Dendritic cell treated with granulocyte-macrophage colony-stimulating factor and Interleukin-4, amounts not matched to agents 40 ng/mL and 50 ng/mL, for 4 days (primary cell): Measurements from ENCODE around the gene DMRT1.

ENCODE experiments used
- H3K27ac Mint-ChIP-seq: one replicate; pipeline ENCODE4 v1.8.0; 2022; ENCODE audit warnings: mild to moderate bottlenecking, mixed read lengths
- H3K27me3 Mint-ChIP-seq: one replicate; pipeline ENCODE4 v1.8.0; 2022; ENCODE audit warnings: mild to moderate bottlenecking, mixed read lengths
- H3K36me3 Mint-ChIP-seq: one replicate; pipeline ENCODE4 v1.8.0; 2022; ENCODE audit warnings: low read depth, mixed read lengths
- H3K4me1 Mint-ChIP-seq: one replicate; pipeline ENCODE4 v1.8.0; 2022; ENCODE audit warnings: low read depth, mixed read lengths
- H3K4me3 Mint-ChIP-seq: one replicate; pipeline ENCODE4 v1.8.0; 2022; ENCODE audit warnings: mild to moderate bottlenecking, moderate library complexity, mixed read lengths
- H3K9me3 Mint-ChIP-seq: one replicate; pipeline ENCODE4 v1.8.0; 2022; ENCODE audit warnings: mixed read lengths
- intact Hi-C: fragments of 100-400 bp; cut with micrococcal nuclease; formaldehyde crosslinking; loops from one replicate; pipeline ENCODE4 v1.15.0; 2022

DMRT1 gene

GRCh38 chr9:841371-842209 is at the start of gene DMRT1:
Gene DMRT1, plus strand, starts transcription at chr9:841697. Its CDS starts 142 bp downstream, at chr9:841839.
- Mint-ChIP-seq H3K9me3 (no peaks in the 10 kb centered on the region), H3K27me3 (peaks cover 81% of the 10 kb centered on the region), H3K4me3 (no peak within 1 kb of the TSS), H3K4me1 (no peaks in the 10 kb centered on the region), H3K27ac (no peak within 1 kb of the TSS), H3K36me3 (no peaks in the 10 kb centered on the region)
- intact Hi-C loops, result no loop called here

- Mint-ChIP-seq H3K4me3 (no peak overlapping the region), H3K4me1 (no peaks in the 10 kb centered on the region), H3K9me3 (no peaks in the 10 kb centered on the region), H3K27ac (no peak overlapping the region), H3K36me3 (no peaks in the 10 kb centered on the region), H3K27me3 (no peaks in the 10 kb centered on the region)
- intact Hi-C loops, result no loop called here
These were observed 48.9 kb upstream of the DMRT1 start for GRCh38 chr9:792331-793260.

- Mint-ChIP-seq H3K36me3 (no peaks in the 10 kb centered on the region), H3K4me3 (no peak overlapping the region), H3K27ac (no peak overlapping the region), H3K27me3 (no peaks in the 10 kb centered on the region), H3K4me1 (no peaks in the 10 kb centered on the region), H3K9me3 (no peaks in the 10 kb centered on the region)
- intact Hi-C loops, result no loop called here
These were observed 47.1 kb upstream of the DMRT1 start for GRCh38 chr9:794386-794785.

GRCh38 chr9:795869-796268 is 45.6 kb upstream of the DMRT1 start:
- H3K9me3 Mint-ChIP-seq, result no peaks in the 10 kb centered on the region
- no peaks in the 10 kb centered on the region for H3K4me1 Mint-ChIP-seq
- intact Hi-C loops, result no loop called here
- H3K27ac Mint-ChIP-seq, result no peak overlapping the region
- no peak overlapping the region for H3K4me3 Mint-ChIP-seq
- no peaks in the 10 kb centered on the region for H3K27me3 Mint-ChIP-seq
- H3K36me3 Mint-ChIP-seq, result no peaks in the 10 kb centered on the region

GRCh38 chr9:800591-801150 is 40.8 kb upstream of the DMRT1 start:
- H3K27ac Mint-ChIP-seq, result no peak overlapping the region
- no peaks in the 10 kb centered on the region for H3K9me3 Mint-ChIP-seq
- H3K4me3 Mint-ChIP-seq, result no peak overlapping the region
- H3K27me3 Mint-ChIP-seq, result peaks cover 3% of the 10 kb centered on the region
- H3K4me1 Mint-ChIP-seq, result no peaks in the 10 kb centered on the region
- H3K36me3 Mint-ChIP-seq, result no peaks in the 10 kb centered on the region
- intact Hi-C loops, result no loop called here

GRCh38 chr9:801399-802071 is 40.0 kb upstream of the DMRT1 start:
- Mint-ChIP-seq H3K4me1 (no peaks in the 10 kb centered on the region), H3K4me3 (no peak overlapping the region), H3K36me3 (no peaks in the 10 kb centered on the region), H3K9me3 (no peaks in the 10 kb centered on the region), H3K27me3 (peaks cover 3% of the 10 kb centered on the region), H3K27ac (no peak overlapping the region)
- intact Hi-C loops, result no loop called here

GRCh38 chr9:804026-804425 is 37.5 kb upstream of the DMRT1 start:
- Mint-ChIP-seq H3K4me1 (no peaks in the 10 kb centered on the region), H3K9me3 (no peaks in the 10 kb centered on the region), H3K36me3 (no peaks in the 10 kb centered on the region), H3K4me3 (no peak overlapping the region), H3K27ac (no peak overlapping the region), H3K27me3 (peaks cover 5% of the 10 kb centered on the region)
- intact Hi-C loops, result no loop called here

- no peaks in the 10 kb centered on the region for H3K36me3 Mint-ChIP-seq
- H3K27ac Mint-ChIP-seq, result no peak overlapping the region
- no peak overlapping the region for H3K4me3 Mint-ChIP-seq
- intact Hi-C loops, result no loop called here
- no peaks in the 10 kb centered on the region for H3K9me3 Mint-ChIP-seq
- H3K27me3 Mint-ChIP-seq, result peaks cover 5% of the 10 kb centered on the region
- H3K4me1 Mint-ChIP-seq, result no peaks in the 10 kb centered on the region
These were observed 36.3 kb upstream of the DMRT1 start for GRCh38 chr9:805151-805550.

GRCh38 chr9:806285-807156 is 35.0 kb upstream of the DMRT1 start:
- Mint-ChIP-seq H3K27me3 (peaks cover 4% of the 10 kb centered on the region), H3K9me3 (no peaks in the 10 kb centered on the region), H3K4me1 (no peaks in the 10 kb centered on the region), H3K36me3 (no peaks in the 10 kb centered on the region), H3K4me3 (no peak overlapping the region), H3K27ac (no peak overlapping the region)
- intact Hi-C loops, result loop anchor here (1.0 kb wide), 1 partner anchor 193 kb away; no protein-coding TSS in a partner anchor

- intact Hi-C loops, result no loop called here
- H3K9me3 Mint-ChIP-seq, result no peaks in the 10 kb centered on the region
- H3K27ac Mint-ChIP-seq, result no peak overlapping the region
- H3K36me3 Mint-ChIP-seq, result no peaks in the 10 kb centered on the region
- H3K4me1 Mint-ChIP-seq, result no peaks in the 10 kb centered on the region
- no peak overlapping the region for H3K4me3 Mint-ChIP-seq
- H3K27me3 Mint-ChIP-seq, result peaks cover 2% of the 10 kb centered on the region
These were observed 30.4 kb upstream of the DMRT1 start for GRCh38 chr9:811106-811531.

- Mint-ChIP-seq H3K4me3 (no peak overlapping the region), H3K9me3 (no peaks in the 10 kb centered on the region), H3K36me3 (no peaks in the 10 kb centered on the region), H3K27me3 (peaks cover 9% of the 10 kb centered on the region), H3K27ac (no peak overlapping the region), H3K4me1 (peaks cover 9% of the 10 kb centered on the region)
- intact Hi-C loops, result no loop called here
These were observed 22.5 kb upstream of the DMRT1 start for GRCh38 chr9:818958-819357.

GRCh38 chr9:826500-827280 is 14.8 kb upstream of the DMRT1 start:
- H3K4me1 Mint-ChIP-seq, result no peaks in the 10 kb centered on the region
- intact Hi-C loops, result no loop called here

More at GRCh38 chr9:826500-827280, 14.8 kb upstream of the DMRT1 start:
- Mint-ChIP-seq H3K27me3 (no peaks in the 10 kb centered on the region), H3K27ac (no peak overlapping the region), H3K4me3 (no peak overlapping the region), H3K36me3 (no peaks in the 10 kb centered on the region), H3K9me3 (no peaks in the 10 kb centered on the region)
